A549 (cell line): ENCODE measurements around the gene SHISA6. TPM values are rescaled to one million over a fixed set of nuclear protein-coding genes. Genes with fewer than 3 reads are reported as not detected.

Experiments
- ATAC-seq, 2 experiments: fragments of 200-7000 bp in 1 of 2; fragments of >200 bp in 1 of 2; cut with Nextera tagmentation in 1 of 2; cut with Tn5 transposase in 1 of 2; 3 replicates each; pipeline versions ENCODE4 v1.8.0 to v1.9.1; 2018 to 2020; ENCODE audit warnings: mild to moderate bottlenecking in 1 of 2, moderate library complexity in 1 of 2
- CTCF ChIA-PET: fragments of 300-600 bp; sonication (Branson Sonifier 250); formaldehyde crosslinking; extraction: SDS; loops from one replicate; lab custom pipeline; 2021; ENCODE audit warnings: antibody characterized with exemption, inconsistent platforms; lab: Yijun Ruan, JAX
- POLR2A ChIA-PET: fragments of 350-600 bp; formaldehyde crosslinking; extraction: SDS; loops from one replicate; lab custom pipeline; 2021; ENCODE audit warnings: antibody characterized with exemption, inconsistent platforms; lab: Yijun Ruan, JAX
- DNase-seq, 2 experiments: peaks; one replicate each; pipeline versions ENCODE4 v3.0.0 to v3.0.0-alpha.2; 2011 to 2016; ENCODE audit warnings: low read depth in 1 of 2, low spot score in 1 of 2
- FAIRE-seq: peaks from 2 replicates; lab custom pipeline; 2011; peaks lifted over from hg19 to GRCh38; lab: Jason Lieb, UNC
- H3K27ac ChIP-seq, 2 experiments: fragments of >200 bp; sonication (Bioruptor Twin); formaldehyde crosslinking; 3 replicates each; pipeline ENCODE4 v1.5.1; 2016 to 2017
- H3K4me1 ChIP-seq: fragments of >200 bp; sonication (Bioruptor Twin); formaldehyde crosslinking; 3 replicates; pipeline ENCODE4 v1.6.1; 2016
- H3K4me2 ChIP-seq: fragments of >200 bp; sonication (Bioruptor Twin); formaldehyde crosslinking; 3 replicates; pipeline ENCODE4 v1.6.1; 2016
- H3K4me3 ChIP-seq: fragments of >200 bp; sonication (Bioruptor Twin); formaldehyde crosslinking; 3 replicates; pipeline ENCODE4 v1.5.1; 2016
- H3K9me3 ChIP-seq: fragments of >200 bp; sonication (Bioruptor Twin); formaldehyde crosslinking; 3 replicates; pipeline ENCODE4 v1.6.1; 2016
- CTCF ChIP-seq: fragments of >200 bp; sonication (Bioruptor Twin); formaldehyde crosslinking; IDR thresholded peaks from 3 replicates; pipeline ENCODE4 v1.5.1; 2016
- HOXB5 ChIP-seq: fragments of 250-450 bp; sonication (Bioruptor Pico); IDR thresholded peaks from 2 replicates; pipeline ENCODE4 v1.5.0; 2020; ENCODE audit warnings: mild to moderate bottlenecking, moderate library complexity
- RCOR1 ChIP-seq: fragments of 150-350 bp; IDR thresholded peaks from 2 replicates; pipeline ENCODE4 v1.6.1; 2014; ENCODE audit warnings: antibody characterized with exemption, low read length, low read depth
- WGBS: methylation state at CpG from one replicate; pipeline ENCODE4 v1.1.6; 2017; ENCODE audit errors: missing lambda C conversion rate; 5-methylcytosine and 5-hydroxymethylcytosine counted together
- polyA plus RNA-seq, 4 experiments: library from polyadenylated mRNA; depleted of rRNA in 3 of 4; stranded (reverse); fragments of >200 nt; fragmentation: RNase III in 1 of 4; extraction: RNeasy Plus Mini Kit Qiagen cat#74134 plus additional on column Dnase treatment in 1 of 4; gene quantifications; 2 replicates in 3 of 4; 3 replicates in 1 of 4; pipeline ENCODE4 v1.2.3, GENCODE V29; 2011 to 2017
- TF ChIP-seq, protein P1 (sequence below): fragments of 450-650 bp; IDR thresholded peaks from 2 replicates; pipeline ENCODE4 v1.6.1; 2014; ENCODE audit warnings: antibody characterized with exemption
- TF ChIP-seq, protein P2 (sequence below): fragments of 200-600 bp; sonication (generic); IDR thresholded peaks from 2 replicates; pipeline ENCODE4 v1.6.1; 2016; ENCODE audit warnings: antibody characterized with exemption, mild to moderate bottlenecking, moderate library complexity
- TF ChIP-seq, protein P3 (sequence below): fragments of >200 bp; sonication (Bioruptor Twin); formaldehyde crosslinking; IDR thresholded peaks from 3 replicates; pipeline ENCODE4 v1.6.1; 2016
- TF ChIP-seq, protein P4 (sequence below): fragments of 250-450 bp; sonication (Bioruptor Pico); IDR thresholded peaks from 2 replicates; pipeline ENCODE4 v1.5.0; 2021; ENCODE audit warnings: mild to moderate bottlenecking, moderate library complexity, borderline replicate concordance
- TF ChIP-seq, protein P5 (sequence below): IDR thresholded peaks from 2 replicates; pipeline ENCODE4 v1.6.1; 2012; ENCODE audit warnings: low read depth, borderline replicate concordance

The SHISA6 gene
- polyA plus RNA-seq, 2 of the 4 experiments (the other 2 are of a cell fraction) = not detected

DNA sequence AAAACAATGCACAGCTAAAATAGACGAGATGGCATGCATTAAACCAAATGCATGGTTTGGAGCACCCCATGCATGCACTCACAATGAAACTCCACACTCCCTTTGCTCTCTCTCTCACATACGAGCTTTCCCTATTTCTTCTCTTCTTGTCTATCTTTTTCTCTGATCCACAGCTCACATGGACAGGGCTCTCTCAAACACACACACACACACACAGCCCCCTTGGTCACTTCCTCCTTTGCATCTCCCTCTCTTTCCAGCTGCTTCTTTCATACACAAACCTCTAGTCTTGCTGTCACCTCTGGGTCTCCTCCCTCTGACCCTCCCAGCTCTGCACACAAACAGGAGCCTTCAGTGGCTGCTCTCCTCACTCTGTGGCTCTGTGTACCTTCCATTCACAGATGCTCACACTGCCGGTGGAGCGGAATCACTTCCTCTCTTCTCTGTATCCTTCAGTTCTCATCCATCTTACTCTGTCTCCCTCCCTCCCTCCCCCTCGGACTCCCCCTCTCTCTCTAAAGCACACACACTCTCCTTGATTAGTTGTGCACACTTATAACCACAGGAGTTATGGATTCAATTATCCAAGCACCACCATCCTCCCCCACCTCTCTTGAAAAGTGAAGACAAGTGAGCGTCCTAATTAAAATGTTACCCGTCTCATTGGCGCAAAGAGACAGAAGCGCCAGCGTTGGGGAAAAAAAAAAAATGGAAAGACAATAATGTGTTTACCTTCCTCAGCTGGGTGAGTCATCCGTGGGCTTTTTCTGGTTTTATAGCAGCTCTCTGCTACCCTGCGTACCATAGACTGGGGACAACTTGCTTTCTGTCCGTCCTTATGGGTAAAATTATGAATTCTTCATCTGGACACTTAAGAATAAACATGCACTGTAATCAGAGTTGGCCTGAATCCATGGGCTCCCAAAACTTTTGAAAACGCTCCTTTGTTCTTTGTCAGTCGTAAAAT, 90.8 kb downstream of the SHISA6 start:
- 40% methylated on average over 14 of the region's 15 CpGs for WGBS
- ChIA-PET CTCF (no interaction called here), POLR2A (no interaction called here)
- FAIRE-seq (no peak), DNase-seq (no peak), ATAC-seq (no peak)
- Histone ChIP-seq H3K4me2 (no peak overlapping the region), H3K27ac (no peak overlapping the region), H3K4me3 (no peak overlapping the region), H3K9me3 (no peaks in the 10 kb centered on the region), H3K4me1 (no peaks in the 10 kb centered on the region)
- TF ChIP-seq, protein P1, sequence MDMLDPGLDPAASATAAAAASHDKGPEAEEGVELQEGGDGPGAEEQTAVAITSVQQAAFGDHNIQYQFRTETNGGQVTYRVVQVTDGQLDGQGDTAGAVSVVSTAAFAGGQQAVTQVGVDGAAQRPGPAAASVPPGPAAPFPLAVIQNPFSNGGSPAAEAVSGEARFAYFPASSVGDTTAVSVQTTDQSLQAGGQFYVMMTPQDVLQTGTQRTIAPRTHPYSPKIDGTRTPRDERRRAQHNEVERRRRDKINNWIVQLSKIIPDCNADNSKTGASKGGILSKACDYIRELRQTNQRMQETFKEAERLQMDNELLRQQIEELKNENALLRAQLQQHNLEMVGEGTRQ = no peak
- TF ChIP-seq, protein P2, sequence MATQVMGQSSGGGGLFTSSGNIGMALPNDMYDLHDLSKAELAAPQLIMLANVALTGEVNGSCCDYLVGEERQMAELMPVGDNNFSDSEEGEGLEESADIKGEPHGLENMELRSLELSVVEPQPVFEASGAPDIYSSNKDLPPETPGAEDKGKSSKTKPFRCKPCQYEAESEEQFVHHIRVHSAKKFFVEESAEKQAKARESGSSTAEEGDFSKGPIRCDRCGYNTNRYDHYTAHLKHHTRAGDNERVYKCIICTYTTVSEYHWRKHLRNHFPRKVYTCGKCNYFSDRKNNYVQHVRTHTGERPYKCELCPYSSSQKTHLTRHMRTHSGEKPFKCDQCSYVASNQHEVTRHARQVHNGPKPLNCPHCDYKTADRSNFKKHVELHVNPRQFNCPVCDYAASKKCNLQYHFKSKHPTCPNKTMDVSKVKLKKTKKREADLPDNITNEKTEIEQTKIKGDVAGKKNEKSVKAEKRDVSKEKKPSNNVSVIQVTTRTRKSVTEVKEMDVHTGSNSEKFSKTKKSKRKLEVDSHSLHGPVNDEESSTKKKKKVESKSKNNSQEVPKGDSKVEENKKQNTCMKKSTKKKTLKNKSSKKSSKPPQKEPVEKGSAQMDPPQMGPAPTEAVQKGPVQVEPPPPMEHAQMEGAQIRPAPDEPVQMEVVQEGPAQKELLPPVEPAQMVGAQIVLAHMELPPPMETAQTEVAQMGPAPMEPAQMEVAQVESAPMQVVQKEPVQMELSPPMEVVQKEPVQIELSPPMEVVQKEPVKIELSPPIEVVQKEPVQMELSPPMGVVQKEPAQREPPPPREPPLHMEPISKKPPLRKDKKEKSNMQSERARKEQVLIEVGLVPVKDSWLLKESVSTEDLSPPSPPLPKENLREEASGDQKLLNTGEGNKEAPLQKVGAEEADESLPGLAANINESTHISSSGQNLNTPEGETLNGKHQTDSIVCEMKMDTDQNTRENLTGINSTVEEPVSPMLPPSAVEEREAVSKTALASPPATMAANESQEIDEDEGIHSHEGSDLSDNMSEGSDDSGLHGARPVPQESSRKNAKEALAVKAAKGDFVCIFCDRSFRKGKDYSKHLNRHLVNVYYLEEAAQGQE = no peak
- TF ChIP-seq, protein P3, sequence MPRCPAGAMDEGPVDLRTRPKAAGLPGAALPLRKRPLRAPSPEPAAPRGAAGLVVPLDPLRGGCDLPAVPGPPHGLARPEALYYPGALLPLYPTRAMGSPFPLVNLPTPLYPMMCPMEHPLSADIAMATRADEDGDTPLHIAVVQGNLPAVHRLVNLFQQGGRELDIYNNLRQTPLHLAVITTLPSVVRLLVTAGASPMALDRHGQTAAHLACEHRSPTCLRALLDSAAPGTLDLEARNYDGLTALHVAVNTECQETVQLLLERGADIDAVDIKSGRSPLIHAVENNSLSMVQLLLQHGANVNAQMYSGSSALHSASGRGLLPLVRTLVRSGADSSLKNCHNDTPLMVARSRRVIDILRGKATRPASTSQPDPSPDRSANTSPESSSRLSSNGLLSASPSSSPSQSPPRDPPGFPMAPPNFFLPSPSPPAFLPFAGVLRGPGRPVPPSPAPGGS = no peak
- TF ChIP-seq HOXB5 = no peak
- TF ChIP-seq, protein P4, sequence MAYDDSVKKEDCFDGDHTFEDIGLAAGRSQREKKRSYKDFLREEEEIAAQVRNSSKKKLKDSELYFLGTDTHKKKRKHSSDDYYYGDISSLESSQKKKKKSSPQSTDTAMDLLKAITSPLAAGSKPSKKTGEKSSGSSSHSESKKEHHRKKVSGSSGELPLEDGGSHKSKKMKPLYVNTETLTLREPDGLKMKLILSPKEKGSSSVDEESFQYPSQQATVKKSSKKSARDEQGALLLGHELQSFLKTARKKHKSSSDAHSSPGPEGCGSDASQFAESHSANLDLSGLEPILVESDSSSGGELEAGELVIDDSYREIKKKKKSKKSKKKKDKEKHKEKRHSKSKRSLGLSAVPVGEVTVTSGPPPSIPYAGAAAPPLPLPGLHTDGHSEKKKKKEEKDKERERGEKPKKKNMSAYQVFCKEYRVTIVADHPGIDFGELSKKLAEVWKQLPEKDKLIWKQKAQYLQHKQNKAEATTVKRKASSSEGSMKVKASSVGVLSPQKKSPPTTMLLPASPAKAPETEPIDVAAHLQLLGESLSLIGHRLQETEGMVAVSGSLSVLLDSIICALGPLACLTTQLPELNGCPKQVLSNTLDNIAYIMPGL (CRISPR knock-in tag) = no peak
- TF ChIP-seq CTCF = no peak

GRCh38 chr17:11332706-11333105, 91.7 kb downstream of the SHISA6 start:
- Histone ChIP-seq H3K4me3 (no peak overlapping the region), H3K9me3 (no peaks in the 10 kb centered on the region), H3K27ac (no peak overlapping the region), H3K4me2 (no peak overlapping the region), H3K4me1 (no peaks in the 10 kb centered on the region)
- ChIA-PET CTCF (interaction anchor here (1.9 kb wide), 1 partner anchor 8 kb away, joined by 6 read pairs; no protein-coding TSS in a partner anchor), POLR2A (no interaction called here)
- DNase-seq (no peak), ATAC-seq (no peak), FAIRE-seq (no peak)
- WGBS = 36% methylated on average over 7 of the region's 7 CpGs
- no peak for TF ChIP-seq RCOR1
- TF ChIP-seq, protein P5, sequence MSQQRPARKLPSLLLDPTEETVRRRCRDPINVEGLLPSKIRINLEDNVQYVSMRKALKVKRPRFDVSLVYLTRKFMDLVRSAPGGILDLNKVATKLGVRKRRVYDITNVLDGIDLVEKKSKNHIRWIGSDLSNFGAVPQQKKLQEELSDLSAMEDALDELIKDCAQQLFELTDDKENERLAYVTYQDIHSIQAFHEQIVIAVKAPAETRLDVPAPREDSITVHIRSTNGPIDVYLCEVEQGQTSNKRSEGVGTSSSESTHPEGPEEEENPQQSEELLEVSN = no peak
